ENCODE measurements around the gene SLC27A1.
"Not testable (repeated sequence)": the region's sequence is repeated elsewhere in the genome, so short reads cannot be mapped to it uniquely, and the experiment has no call there.

SLC27A1 gene

DNA sequence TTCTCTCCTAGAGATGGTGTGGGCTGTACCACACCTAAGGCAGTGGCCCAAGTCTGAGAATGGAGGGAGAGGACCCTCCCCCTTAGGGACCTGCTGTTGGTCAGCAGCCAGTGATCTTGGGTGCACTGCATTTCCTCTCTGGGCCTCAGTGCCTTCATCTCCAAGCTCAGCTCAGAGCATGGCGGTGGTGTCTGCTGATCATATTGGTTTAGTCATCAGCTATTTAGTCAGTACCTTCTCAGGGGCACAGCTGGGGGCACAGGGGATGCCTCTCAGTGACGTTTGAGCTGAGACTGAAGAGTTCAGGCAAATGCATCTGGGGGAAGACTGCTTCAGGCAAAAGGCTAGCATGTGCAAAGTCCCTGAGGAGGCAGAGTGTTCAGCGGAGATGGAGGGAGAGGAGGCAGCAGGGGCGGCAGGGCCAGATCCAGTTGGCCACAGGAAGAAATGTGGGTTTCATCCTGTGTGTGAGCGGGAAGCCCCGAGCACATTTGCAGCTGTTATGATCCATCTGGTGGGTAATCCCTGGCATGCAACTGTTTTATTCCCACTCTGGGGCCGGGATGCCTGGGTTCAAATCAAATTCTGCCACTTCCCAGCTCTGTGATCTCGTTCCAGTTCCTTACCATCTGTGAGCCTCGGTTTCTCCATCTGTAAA is 25.4 kb downstream of the SLC27A1 start:
- Histone ChIP-seq H3K14ac (ENCODE audit: low read length in 2 of 2) (no peak overlapping the region), H3K36me3 (ENCODE audit: control insufficient read depth in 1 of 2, insufficient read depth in 2 of 2, low read depth in 1 of 2, low read length in 2 of 2) (peaks cover 35 to 36% of the 10 kb centered on the region in 2 experiments), H2AFZ (ENCODE audit: low read depth, low read length) (no peak overlapping the region), H3K4me1 (ENCODE audit: control insufficient read depth, insufficient read depth, low read depth, low read length) (peaks cover 24% of the 10 kb centered on the region), H2BK12ac (ENCODE audit: low read length in 2 of 2) (peak overlapping the region in 1 of 2 experiments; percentile 23), H3K4me2 (ENCODE audit: low read length, poor library complexity, severe bottlenecking) (no peak overlapping the region), H3K9me3 (ENCODE audit: control insufficient read depth, low read length) (no peaks in the 10 kb centered on the region), H3K27me3 (ENCODE audit: control insufficient read depth in 1 of 2, insufficient read depth in 1 of 2, low read length in 2 of 2) (no peaks in the 10 kb centered on the region), H3K4ac (ENCODE audit: low read depth in 1 of 2, low read length in 2 of 2) (no peak overlapping the region), H3K4me3 (ENCODE audit: insufficient read depth in 1 of 2, low read depth in 1 of 2, low read length in 2 of 2) (no peak overlapping the region), H2BK5ac (ENCODE audit: low read depth, low read length, poor library complexity, severe bottlenecking) (no peak overlapping the region), H4K91ac (ENCODE audit: low read length) (no peak overlapping the region), H4K8ac (ENCODE audit: low read length) (peak overlapping the region; percentile 72), H3K18ac (ENCODE audit: low read depth in 1 of 2, low read length in 2 of 2) (no peak overlapping the region), H2BK120ac (ENCODE audit: low read depth, low read length) (no peak overlapping the region), H3K9ac (ENCODE audit: low read length) (peak overlapping the region; percentile 43), H3K23ac (ENCODE audit: low read length in 2 of 2) (no peak overlapping the region), H3K27ac (ENCODE audit: low read length, poor library complexity, severe bottlenecking) (no peak overlapping the region), H3K79me1 (replicated peaks; ENCODE audit: low read length, poor library complexity, severe bottlenecking) (peaks cover 27% of the 10 kb centered on the region), H2AK5ac (ENCODE audit: low read length, severe bottlenecking) (no peak overlapping the region), H2BK15ac (ENCODE audit: low read depth, poor library complexity, severe bottlenecking) (no peak overlapping the region)
- DNase-seq, result no peak
- WGBS, result 68% methylated on average over 9 of the region's 9 CpGs

DNA sequence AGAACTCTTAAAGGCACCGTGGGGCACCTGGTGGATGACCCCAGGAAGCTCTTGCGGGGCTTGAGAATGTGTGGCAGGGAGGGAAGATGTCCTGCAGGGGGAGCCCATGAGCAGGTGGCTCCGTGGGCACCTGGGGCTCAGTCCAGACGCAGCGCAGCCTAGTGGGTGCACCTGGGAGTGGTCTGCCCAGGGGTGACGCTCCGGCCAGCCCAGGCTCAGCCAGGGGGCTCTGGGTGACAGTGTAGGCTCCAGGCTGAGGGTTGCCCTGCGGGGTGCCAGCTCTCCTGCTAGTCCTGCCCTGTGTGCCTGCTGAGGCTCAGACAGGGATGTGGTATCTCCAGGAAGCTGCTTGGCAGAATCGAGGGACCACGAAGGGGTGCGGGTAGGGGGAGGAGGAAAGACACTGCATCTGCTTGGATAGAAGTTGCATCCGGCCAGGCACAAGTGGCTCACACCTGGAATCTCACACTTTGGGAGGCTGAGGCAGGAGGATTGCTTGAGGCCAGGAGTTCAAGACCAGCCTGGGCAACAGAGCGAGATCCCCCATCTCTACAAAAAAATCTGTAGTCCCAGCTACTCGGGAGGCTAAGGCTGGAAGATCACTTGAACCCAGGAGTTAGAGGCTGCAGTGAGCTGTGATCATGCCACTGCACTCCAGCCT is 26.1 kb downstream of the SLC27A1 start:
- peak; percentile 66 for DNase-seq
- Histone ChIP-seq H3K79me1 (replicated peaks; ENCODE audit: low read length, poor library complexity, severe bottlenecking) (peaks cover 33% of the 10 kb centered on the region), H3K27me3 (ENCODE audit: control insufficient read depth in 1 of 2, insufficient read depth in 1 of 2, low read length in 2 of 2) (no peaks in the 10 kb centered on the region), H2BK120ac (ENCODE audit: low read depth, low read length) (no peak overlapping the region), H4K91ac (ENCODE audit: low read length) (no peak overlapping the region), H3K9me3 (ENCODE audit: control insufficient read depth, low read length) (no peaks in the 10 kb centered on the region), H3K14ac (ENCODE audit: low read length in 2 of 2) (no peak overlapping the region), H2BK12ac (ENCODE audit: low read length in 2 of 2) (no peak overlapping the region), H2BK15ac (ENCODE audit: low read depth, poor library complexity, severe bottlenecking) (no peak overlapping the region), H3K27ac (ENCODE audit: low read length, poor library complexity, severe bottlenecking) (no peak overlapping the region), H3K4me1 (ENCODE audit: control insufficient read depth, insufficient read depth, low read depth, low read length) (peaks cover 24% of the 10 kb centered on the region), H3K23ac (ENCODE audit: low read length in 2 of 2) (no peak overlapping the region), H2AFZ (ENCODE audit: low read depth, low read length) (no peak overlapping the region), H4K8ac (ENCODE audit: low read length) (no peak overlapping the region), H3K36me3 (ENCODE audit: control insufficient read depth in 1 of 2, insufficient read depth in 2 of 2, low read depth in 1 of 2, low read length in 2 of 2) (peaks cover 37 to 42% of the 10 kb centered on the region in 2 experiments), H2AK5ac (ENCODE audit: low read length, severe bottlenecking) (no peak overlapping the region), H3K9ac (ENCODE audit: low read length) (no peak overlapping the region), H3K18ac (ENCODE audit: low read depth in 1 of 2, low read length in 2 of 2) (no peak overlapping the region), H3K4me2 (ENCODE audit: low read length, poor library complexity, severe bottlenecking) (no peak overlapping the region), H2BK5ac (ENCODE audit: low read depth, low read length, poor library complexity, severe bottlenecking) (no peak overlapping the region), H3K4me3 (ENCODE audit: insufficient read depth in 1 of 2, low read depth in 1 of 2, low read length in 2 of 2) (no peak overlapping the region), H3K4ac (ENCODE audit: low read depth in 1 of 2, low read length in 2 of 2) (peak overlapping the region in 1 of 2 experiments; percentile 39)
- 51% methylated on average over 14 of the region's 14 CpGs for whole genome bisulfite sequencing

DNA sequence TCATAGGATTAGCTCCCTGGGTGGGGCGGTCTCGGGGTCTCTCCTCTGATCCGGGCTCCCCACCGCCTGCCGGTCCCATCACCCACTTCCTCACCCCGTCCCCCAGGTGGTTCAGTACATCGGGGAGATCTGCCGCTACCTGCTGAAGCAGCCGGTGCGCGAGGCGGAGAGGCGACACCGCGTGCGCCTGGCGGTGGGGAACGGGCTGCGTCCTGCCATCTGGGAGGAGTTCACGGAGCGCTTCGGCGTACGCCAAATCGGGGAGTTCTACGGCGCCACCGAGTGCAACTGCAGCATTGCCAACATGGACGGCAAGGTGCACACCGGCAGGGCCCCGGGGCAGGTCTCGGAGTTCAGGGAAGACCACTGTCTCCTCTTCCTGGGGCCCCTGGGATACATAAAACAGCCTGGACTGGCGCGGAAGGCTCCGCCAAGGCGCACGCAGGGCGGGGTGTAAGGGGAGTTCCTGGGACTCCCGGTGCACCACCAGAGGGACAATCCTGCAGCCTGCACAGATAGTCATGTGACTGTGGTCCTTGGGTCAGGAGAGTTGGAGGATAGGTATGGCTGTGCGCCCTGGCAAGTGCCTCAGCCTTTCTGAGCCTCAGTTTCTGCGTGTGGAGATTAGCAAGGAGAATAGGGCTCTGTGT is 26.9 kb downstream of the SLC27A1 start:
- H4K8ac ChIP-seq (ENCODE audit: low read length), result peak overlapping the region; percentile 33
- no peak overlapping the region for H3K18ac ChIP-seq (ENCODE audit: low read depth in 1 of 2, low read length in 2 of 2)
- 96% methylated on average over 40 of the region's 41 CpGs for WGBS

DNA sequence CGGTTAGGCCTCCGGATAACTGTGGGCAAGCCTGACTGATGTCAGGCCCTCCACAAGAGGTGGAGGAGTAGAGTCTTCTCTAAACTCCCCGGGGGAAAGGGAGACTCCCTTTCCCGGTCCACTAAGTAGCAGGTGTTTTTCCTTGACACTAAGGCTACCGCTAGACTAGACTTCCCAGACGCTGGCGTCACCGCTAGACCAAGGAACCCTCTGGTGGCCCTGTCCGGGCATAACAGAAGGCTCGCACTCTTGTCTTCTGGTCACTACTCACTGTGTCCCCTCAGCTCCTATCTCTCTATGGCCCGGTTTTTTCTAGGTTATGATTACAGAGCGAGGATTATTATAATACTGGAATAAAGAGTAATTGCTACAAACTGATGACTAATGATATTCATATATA is 28.7 kb downstream of the SLC27A1 start:
- H3K9ac ChIP-seq (ENCODE audit: low read length); H3K27ac ChIP-seq (ENCODE audit: low read length, poor library complexity, severe bottlenecking); H2AK5ac ChIP-seq (ENCODE audit: low read length, severe bottlenecking); H3K14ac ChIP-seq (ENCODE audit: low read length in 2 of 2); H3K4me3 ChIP-seq (ENCODE audit: insufficient read depth in 1 of 2, low read depth in 1 of 2, low read length in 2 of 2); H3K4me2 ChIP-seq (ENCODE audit: low read length, poor library complexity, severe bottlenecking); DNase-seq; H3K9me3 ChIP-seq (ENCODE audit: control insufficient read depth, low read length); H2BK5ac ChIP-seq (ENCODE audit: low read depth, low read length, poor library complexity, severe bottlenecking); H2BK120ac ChIP-seq (ENCODE audit: low read depth, low read length); H3K4ac ChIP-seq (ENCODE audit: low read depth in 1 of 2, low read length in 2 of 2); H4K8ac ChIP-seq (ENCODE audit: low read length); H2AFZ ChIP-seq (ENCODE audit: low read depth, low read length); H2BK12ac ChIP-seq (ENCODE audit: low read length in 2 of 2); H2BK15ac ChIP-seq (ENCODE audit: low read depth, poor library complexity, severe bottlenecking); H4K91ac ChIP-seq (ENCODE audit: low read length); H3K18ac ChIP-seq (ENCODE audit: low read depth in 1 of 2, low read length in 2 of 2); H3K23ac ChIP-seq (ENCODE audit: low read length in 2 of 2); H3K27me3 ChIP-seq (ENCODE audit: control insufficient read depth in 1 of 2, insufficient read depth in 1 of 2, low read length in 2 of 2): not testable (repeated sequence)
- WGBS, result 88% methylated on average over 8 of the region's 12 CpGs
- peaks cover 39% of the 10 kb centered on the region for H3K79me1 ChIP-seq (replicated peaks; ENCODE audit: low read length, poor library complexity, severe bottlenecking)
- H3K36me3 ChIP-seq (ENCODE audit: control insufficient read depth in 1 of 2, insufficient read depth in 2 of 2, low read depth in 1 of 2, low read length in 2 of 2), result peaks cover 43 to 44% of the 10 kb centered on the region in 2 experiments
- H3K4me1 ChIP-seq (ENCODE audit: control insufficient read depth, insufficient read depth, low read depth, low read length), result peaks cover 24% of the 10 kb centered on the region

More for the DNA sequence above, 26.9 kb downstream of the SLC27A1 start:
- Histone ChIP-seq H4K91ac (ENCODE audit: low read length) (peak overlapping the region; percentile 49), H3K9me3 (ENCODE audit: control insufficient read depth, low read length) (no peaks in the 10 kb centered on the region), H3K27me3 (ENCODE audit: control insufficient read depth in 1 of 2, insufficient read depth in 1 of 2, low read length in 2 of 2) (no peaks in the 10 kb centered on the region), H3K4me1 (ENCODE audit: control insufficient read depth, insufficient read depth, low read depth, low read length) (peaks cover 24% of the 10 kb centered on the region), H2BK120ac (ENCODE audit: low read depth, low read length) (no peak overlapping the region), H2AK5ac (ENCODE audit: low read length, severe bottlenecking) (no peak overlapping the region), H3K4me2 (ENCODE audit: low read length, poor library complexity, severe bottlenecking) (no peak overlapping the region), H3K9ac (ENCODE audit: low read length) (no peak overlapping the region), H2BK12ac (ENCODE audit: low read length in 2 of 2) (no peak overlapping the region), H3K23ac (ENCODE audit: low read length in 2 of 2) (no peak overlapping the region), H3K4me3 (ENCODE audit: insufficient read depth in 1 of 2, low read depth in 1 of 2, low read length in 2 of 2) (no peak overlapping the region), H3K4ac (ENCODE audit: low read depth in 1 of 2, low read length in 2 of 2) (no peak overlapping the region), H2BK5ac (ENCODE audit: low read depth, low read length, poor library complexity, severe bottlenecking) (no peak overlapping the region), H3K27ac (ENCODE audit: low read length, poor library complexity, severe bottlenecking) (no peak overlapping the region), H3K79me1 (replicated peaks; ENCODE audit: low read length, poor library complexity, severe bottlenecking) (peaks cover 33% of the 10 kb centered on the region), H2AFZ (ENCODE audit: low read depth, low read length) (no peak overlapping the region), H3K36me3 (ENCODE audit: control insufficient read depth in 1 of 2, insufficient read depth in 2 of 2, low read depth in 1 of 2, low read length in 2 of 2) (peaks cover 35 to 42% of the 10 kb centered on the region in 2 experiments), H3K14ac (ENCODE audit: low read length in 2 of 2) (peak overlapping the region in 1 of 2 experiments; percentile 35), H2BK15ac (ENCODE audit: low read depth, poor library complexity, severe bottlenecking) (no peak overlapping the region)
- DNase-seq, result no peak
